ENCODE results near the gene CIC.

- TF ChIP-seq CTCF (IDR thresholded peaks at IDR 0.05) = no peak
- TF ChIP-seq POLR2A (IDR thresholded peaks at IDR 0.05) = no peak
Measured at GRCh38 chr19:42328106-42328505, 59.1 kb downstream of the CIC start.

Measured in lower leg skin (tissue), 3 donors.